HG03095 (cell line): ENCODE measurements around the gene CACNA1H.

ENCODE experiments used
- ATAC-seq: cut with Tn5 transposase; IDR thresholded peaks from one replicate; pipeline ENCODE4 v1.9.1; 2021; ENCODE audit warnings: moderate library complexity; ENCODE audit not compliant: unreplicated experiment

Gene CACNA1H

GRCh38 chr16:1206326-1206725, 53.4 kb downstream of the CACNA1H start:
- no peak for ATAC-seq

DNA sequence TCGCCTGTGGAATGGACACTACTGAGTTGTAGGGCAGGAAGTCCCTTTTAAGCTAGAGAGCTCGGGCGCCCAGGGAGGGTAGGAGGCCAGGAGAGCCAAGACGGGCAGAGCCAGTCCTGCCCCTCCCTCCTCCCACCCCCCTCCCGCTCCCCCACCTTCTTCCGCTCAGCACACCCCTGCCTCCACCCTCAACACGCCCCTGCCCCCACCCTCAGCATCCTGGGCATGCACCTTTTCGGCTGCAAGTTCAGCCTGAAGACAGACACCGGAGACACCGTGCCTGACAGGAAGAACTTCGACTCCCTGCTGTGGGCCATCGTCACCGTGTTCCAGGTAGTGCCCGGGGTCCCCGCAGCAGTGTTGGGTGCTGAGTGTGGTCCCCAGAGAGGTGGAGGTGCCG, 53.9 kb downstream of the CACNA1H start:
- ATAC-seq: no peak

DNA sequence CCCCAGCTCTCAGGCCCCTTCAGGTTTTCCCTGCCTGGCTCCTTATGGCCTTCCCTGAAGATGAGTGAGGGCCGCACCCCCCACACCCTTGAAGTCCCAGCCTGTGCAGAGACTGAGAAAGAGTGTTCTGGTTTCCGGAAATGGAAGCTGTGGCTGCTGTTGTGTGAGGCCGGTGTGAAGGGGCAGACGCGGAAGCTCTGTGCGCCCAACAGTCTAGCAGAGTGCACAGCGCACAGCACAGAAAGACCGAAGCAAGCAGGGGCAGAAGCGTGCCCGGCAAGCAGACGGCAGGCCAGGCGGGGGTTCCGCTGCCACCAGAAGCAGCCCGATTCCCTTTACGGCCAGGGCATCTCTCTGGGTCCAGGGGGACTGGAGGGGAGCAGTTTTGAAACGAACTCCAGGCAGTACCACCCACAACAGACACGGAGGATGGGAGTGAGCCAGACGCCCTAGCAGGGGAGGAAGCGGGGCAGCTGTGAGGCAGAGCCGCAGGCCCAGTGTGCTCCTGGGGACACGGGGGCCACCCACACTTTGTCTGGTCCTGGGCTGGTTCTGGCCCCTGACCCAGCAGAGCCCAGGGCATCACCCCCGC, 55.4 kb downstream of the CACNA1H start:
- no peak for ATAC-seq

DNA sequence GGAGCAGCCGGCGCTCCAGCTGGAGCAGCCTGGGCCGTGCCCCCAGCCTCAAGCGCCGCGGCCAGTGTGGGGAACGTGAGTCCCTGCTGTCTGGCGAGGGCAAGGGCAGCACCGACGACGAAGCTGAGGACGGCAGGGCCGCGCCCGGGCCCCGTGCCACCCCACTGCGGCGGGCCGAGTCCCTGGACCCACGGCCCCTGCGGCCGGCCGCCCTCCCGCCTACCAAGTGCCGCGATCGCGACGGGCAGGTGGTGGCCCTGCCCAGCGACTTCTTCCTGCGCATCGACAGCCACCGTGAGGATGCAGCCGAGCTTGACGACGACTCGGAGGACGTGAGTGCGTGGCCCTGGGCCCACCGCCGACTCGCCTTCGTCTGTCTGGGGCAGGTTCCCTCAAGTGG, 56.2 kb downstream of the CACNA1H start:
- ATAC-seq: no peak

- no peak for ATAC-seq
These were observed 57.6 kb downstream of the CACNA1H start for GRCh38 chr16:1210461-1210860.

- no peak for ATAC-seq
These were observed 58.8 kb downstream of the CACNA1H start for GRCh38 chr16:1211451-1212268.

- no peak for ATAC-seq
These were observed 59.8 kb downstream of the CACNA1H start for GRCh38 chr16:1212616-1213194.

- ATAC-seq: no peak
These were observed 60.3 kb downstream of the CACNA1H start for GRCh38 chr16:1213231-1213630.

DNA sequence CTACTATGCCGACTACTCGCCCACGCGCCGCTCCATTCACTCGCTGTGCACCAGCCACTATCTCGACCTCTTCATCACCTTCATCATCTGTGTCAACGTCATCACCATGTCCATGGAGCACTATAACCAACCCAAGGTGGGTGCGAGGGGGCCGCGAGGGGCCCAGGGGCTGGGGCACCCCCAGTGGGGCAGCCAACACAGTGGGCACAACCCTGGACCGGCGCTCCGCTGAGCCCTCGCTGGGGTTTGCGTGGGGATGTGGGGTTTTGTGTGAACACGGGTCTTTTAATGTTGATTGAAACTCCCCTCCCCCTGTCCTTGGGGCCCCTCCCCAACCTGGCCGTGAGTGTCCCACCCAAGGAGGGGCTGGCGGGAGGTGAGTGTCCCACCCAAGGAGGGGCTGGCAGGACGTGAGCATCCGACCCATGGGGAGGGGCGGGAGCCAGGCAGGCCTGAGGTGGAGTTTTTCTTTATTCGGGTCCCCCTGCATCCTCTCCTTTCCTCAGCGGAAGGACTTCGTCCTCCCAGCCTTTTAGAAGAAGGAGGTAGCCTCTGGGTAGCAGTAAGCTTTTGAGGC, 61.0 kb downstream of the CACNA1H start:
- ATAC-seq: no peak

DNA sequence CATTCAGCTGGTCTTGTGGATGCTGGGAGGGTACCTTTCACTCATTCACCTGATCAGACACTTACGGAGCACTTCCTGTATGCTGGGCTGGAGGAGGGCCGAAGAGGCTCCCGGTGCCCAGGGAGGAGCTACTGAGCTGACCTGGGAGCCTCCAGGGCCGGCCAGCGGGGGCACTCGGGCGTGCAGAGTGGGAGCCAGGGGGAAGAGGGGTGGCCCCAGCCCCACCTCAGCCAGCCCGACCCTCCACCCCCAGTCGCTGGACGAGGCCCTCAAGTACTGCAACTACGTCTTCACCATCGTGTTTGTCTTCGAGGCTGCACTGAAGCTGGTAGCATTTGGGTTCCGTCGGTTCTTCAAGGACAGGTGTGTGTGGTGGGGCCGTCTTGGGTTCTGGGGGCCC, 61.8 kb downstream of the CACNA1H start:
- no peak for ATAC-seq

DNA sequence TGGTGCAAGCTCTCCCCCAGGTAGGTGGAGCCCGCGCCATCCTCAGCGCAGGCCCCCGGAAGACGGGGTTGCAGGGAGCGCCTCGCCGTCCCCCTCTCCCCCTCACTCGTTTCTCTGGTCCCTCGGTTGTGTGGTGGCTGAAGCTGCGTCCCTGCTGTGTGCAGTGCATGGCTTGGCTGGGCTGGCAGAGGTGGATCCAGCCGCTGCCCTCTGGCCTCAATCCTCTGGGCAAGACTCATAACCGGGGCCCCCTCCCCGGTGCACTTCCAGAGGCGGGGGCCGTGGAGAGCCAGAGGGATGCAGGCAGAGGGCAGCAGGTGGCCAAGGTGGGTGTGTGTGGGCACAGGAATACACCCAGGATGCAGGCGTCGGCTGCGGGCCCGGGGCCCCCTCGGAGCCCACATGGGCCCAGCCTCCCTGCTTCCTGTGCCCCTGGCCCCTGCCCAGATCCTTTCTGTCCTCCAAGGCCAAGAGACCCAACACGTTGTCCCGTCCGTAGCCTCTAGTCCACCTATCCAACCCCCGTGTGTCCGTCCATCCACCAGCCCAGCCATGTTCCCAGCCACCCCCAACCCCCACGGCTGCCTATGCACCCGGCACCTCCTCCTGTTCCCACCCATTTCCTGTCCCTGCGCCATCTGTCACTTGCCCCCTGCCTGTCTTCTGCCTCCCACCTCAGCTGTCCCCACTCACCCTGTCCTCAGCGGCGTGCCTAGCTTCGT, 62.8 kb downstream of the CACNA1H start:
- no peak for ATAC-seq

DNA sequence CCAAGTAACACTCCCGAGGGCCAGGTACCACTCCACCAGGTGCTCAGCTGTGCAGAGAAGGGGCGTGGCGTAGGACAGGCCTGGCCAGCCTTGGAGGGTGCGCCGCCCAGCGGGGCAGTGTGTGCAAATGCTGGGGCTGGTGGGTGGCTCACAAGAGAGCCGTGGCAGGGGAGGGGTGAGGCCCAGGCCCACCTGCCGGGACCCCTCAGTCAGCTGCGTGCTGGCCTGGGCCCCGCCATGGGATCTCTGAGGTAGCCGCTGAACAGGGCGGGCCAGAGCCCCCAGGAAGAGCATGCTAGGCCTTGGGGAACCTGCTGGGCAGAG, 63.4 kb downstream of the CACNA1H start:
- no peak for ATAC-seq

DNA sequence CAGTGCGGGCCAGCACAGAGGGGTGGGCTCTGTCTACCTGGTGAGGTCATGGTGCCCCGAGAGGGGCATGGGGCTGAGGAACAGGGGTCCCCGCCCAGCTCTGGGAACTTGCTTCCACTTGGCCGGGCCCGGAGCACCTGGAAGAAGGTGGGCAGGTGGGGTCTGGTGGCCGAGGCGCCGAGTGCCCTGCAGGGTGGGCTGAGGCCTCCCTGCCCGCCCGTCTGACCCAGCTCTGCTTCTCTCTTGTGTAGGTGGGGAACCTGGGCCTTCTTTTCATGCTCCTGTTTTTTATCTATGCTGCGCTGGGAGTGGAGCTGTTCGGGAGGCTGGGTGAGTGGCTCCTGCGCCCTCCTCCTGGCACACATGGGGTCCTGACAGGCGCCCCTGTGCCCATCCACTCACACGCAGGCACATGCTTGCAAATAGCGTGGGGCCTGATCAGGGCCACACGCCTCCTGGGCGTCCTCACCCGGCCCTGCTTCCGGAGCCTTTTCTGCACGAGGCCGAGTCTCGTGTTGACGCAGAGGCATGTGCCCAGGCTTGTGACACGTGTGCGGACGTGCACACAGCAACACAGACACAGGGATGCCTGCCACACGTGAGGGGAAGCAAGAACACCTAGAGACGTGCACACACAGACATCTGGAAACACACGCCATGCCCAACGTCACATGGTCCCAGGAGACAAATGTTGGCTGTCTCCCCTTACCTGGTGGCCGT, 63.9 kb downstream of the CACNA1H start:
- ATAC-seq: no peak

DNA sequence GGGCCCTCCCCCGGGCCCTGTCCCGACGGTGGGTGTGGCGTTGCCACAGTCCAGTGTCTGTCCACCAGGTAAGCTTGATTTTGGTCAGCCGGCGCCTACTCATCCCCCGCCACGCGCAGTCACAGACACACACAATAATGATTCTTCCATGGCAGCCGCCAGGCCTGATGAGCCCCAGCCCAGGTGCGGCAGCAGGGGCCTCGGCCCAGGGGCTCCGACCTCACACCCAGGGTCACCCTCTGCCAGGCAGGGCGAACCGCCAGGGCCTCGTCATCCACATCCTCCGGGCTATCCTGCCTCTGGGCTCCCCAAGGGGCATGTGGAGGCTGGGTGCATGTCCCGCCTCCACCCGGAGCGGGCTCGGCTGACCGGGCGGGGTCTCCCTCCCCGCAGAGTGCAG, 64.6 kb downstream of the CACNA1H start:
- ATAC-seq: no peak

GRCh38 chr16:1218061-1218929, 65.4 kb downstream of the CACNA1H start:
- no peak for ATAC-seq

- ATAC-seq: no peak
These were observed 66.2 kb downstream of the CACNA1H start for GRCh38 chr16:1218930-1219611.

GRCh38 chr16:1220098-1220728, 67.3 kb downstream of the CACNA1H start:
- no peak for ATAC-seq

GRCh38 chr16:1220841-1221627, 68.1 kb downstream of the CACNA1H start:
- ATAC-seq: no peak
